IPS-20b (cell line): ENCODE results near the gene ESPL1.
A peak's percentile ranks its signal among the peaks of the same experiment; 100 is the strongest.

ENCODE experiments used
- H3K27ac ChIP-seq: one replicate; pipeline ENCODE4 v1.5.1; 2013; ENCODE audit warnings: low read length
- H3K27me3 ChIP-seq: 2 replicates; pipeline ENCODE4 v1.6.1; 2013; ENCODE audit warnings: mild to moderate bottlenecking, low read length, inconsistent platforms; ENCODE audit not compliant: insufficient read depth
- H3K36me3 ChIP-seq: 2 replicates; pipeline ENCODE4 v1.6.1; 2013; ENCODE audit warnings: low read depth, mild to moderate bottlenecking, inconsistent platforms, low read length, moderate library complexity; ENCODE audit not compliant: insufficient read depth
- H3K4me1 ChIP-seq: 2 replicates; pipeline ENCODE4 v1.6.1; 2013; ENCODE audit warnings: mild to moderate bottlenecking, control low read depth, inconsistent platforms, low read length, moderate library complexity; ENCODE audit not compliant: insufficient read depth
- H3K4me3 ChIP-seq: 2 replicates; pipeline ENCODE4 v1.5.1; 2013; ENCODE audit warnings: mild to moderate bottlenecking, low read length, inconsistent platforms
- H3K9ac ChIP-seq: 2 replicates; pipeline ENCODE4 v1.6.1; 2013; ENCODE audit warnings: low read depth, mild to moderate bottlenecking, inconsistent platforms, low read length, moderate library complexity
- H3K9me3 ChIP-seq: 2 replicates; pipeline ENCODE4 v1.6.1; 2013; ENCODE audit warnings: mild to moderate bottlenecking, low read depth, low read length, inconsistent platforms; ENCODE audit not compliant: insufficient read depth

Gene ESPL1

DNA sequence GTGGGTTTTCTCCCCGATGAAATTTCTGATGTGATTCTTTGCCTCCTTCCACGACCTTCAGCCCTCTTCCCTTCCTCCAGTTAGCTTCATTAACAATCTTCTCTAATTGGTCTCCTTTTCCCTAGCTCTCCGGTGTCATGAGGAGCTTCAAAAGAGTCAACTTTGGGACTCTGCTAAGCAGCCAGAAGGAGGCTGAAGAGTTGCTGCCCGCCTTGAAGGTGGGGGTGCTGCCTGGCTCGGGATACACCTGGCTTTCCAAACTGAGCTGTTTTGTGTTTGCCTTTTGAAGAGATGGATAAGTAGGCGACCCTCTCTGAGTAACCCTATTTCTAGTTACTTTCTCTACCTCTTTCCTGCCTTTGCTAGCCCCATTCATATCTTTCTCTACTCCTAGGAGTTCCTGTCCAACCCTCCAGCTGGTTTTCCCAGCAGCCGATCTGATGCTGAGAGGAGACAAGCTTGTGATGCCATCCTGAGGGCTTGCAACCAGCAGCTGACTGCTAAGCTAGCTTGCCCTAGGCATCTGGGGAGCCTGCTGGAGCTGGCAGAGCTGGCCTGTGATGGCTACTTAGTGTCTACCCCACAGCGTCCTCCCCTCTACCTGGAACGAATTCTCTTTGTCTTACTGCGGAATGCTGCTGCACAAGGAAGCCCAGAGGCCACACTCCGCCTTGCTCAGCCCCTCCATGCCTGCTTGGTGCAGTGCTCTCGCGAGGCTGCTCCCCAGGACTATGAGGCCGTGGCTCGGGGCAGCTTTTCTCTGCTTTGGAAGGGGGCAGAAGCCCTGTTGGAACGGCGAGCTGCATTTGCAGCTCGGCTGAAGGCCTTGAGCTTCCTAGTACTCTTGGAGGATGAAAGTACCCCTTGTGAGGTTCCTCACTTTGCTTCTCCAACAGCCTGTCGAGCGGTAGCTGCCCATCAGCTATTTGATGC, 797 bp downstream of the ESPL1 start:
- H3K36me3 ChIP-seq: peaks cover 33% of the 10 kb centered on the region
- peaks cover 10% of the 10 kb centered on the region for H3K4me1 ChIP-seq
- no peak overlapping the region for H3K27ac ChIP-seq
- H3K9ac ChIP-seq: peak overlapping the region; percentile 92
- H3K27me3 ChIP-seq: no peaks in the 10 kb centered on the region
- no peaks in the 10 kb centered on the region for H3K9me3 ChIP-seq
- H3K4me3 ChIP-seq: peak overlapping the region; percentile 86

DNA sequence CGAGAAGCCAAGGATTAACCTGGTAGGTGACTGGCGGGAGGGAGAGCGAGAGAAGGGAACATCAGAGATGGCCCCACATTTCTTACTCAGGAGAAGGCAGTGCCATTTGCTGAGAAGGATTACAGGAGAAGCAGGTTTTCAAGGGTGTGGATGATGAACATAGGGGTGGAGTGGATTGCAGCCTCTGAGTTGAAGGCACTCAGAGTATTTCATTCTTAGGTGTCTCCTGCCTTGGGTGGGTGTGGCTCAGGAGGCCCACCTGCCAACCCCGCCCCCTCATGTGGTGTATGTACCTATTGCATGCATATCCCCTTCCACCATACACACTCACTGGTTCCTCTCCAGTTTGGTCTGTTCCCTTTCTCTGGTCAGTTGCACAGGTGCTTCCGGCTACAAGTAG, 6.3 kb downstream of the ESPL1 start:
- Histone ChIP-seq H3K4me1 (no peaks in the 10 kb centered on the region), H3K27me3 (no peaks in the 10 kb centered on the region), H3K9me3 (no peaks in the 10 kb centered on the region), H3K36me3 (peaks cover 70% of the 10 kb centered on the region), H3K9ac (no peak overlapping the region), H3K4me3 (no peak overlapping the region), H3K27ac (no peak overlapping the region)

DNA sequence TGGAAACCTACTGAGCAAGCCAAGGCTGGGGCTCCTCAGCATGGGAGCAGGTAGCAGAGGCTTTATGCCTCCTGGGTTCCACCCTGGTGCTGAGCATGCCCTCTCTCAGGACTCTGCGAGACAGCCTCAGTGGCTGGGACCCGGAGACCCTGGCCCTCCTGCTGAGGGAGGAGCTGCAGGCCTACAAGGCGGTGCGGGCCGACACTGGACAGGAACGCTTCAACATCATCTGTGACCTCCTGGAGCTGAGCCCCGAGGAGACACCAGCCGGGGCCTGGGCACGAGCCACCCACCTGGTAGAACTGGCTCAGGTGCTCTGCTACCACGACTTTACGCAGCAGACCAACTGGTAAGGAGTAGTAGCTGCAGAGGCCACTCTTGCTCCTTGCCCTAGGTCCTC, 8.4 kb downstream of the ESPL1 start:
- Histone ChIP-seq H3K9ac (no peak overlapping the region), H3K27ac (no peak overlapping the region), H3K27me3 (no peaks in the 10 kb centered on the region), H3K9me3 (no peaks in the 10 kb centered on the region), H3K4me1 (no peaks in the 10 kb centered on the region), H3K36me3 (peaks cover 76% of the 10 kb centered on the region), H3K4me3 (no peak overlapping the region)

DNA sequence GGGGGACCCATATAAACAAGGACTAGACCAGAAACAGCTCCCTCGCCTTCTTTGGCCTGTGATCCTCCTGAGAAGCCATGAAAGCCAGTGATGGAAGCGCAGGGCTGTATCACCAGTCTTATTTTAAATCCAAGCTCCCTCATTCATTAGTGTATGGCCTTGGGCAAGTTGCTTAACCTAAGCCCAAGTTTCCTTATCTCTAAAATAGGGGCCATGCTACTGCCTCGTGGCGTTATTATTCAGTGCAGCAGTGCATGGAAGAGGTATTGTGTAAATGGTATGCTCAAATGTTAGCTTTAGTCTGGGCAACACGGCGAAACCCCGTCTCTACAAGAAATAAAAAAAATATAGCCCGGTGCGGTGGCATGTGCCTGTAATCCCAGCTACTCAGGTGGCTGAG, 9.9 kb downstream of the ESPL1 start:
- peaks cover 81% of the 10 kb centered on the region for H3K36me3 ChIP-seq
- no peak overlapping the region for H3K27ac ChIP-seq
- no peaks in the 10 kb centered on the region for H3K9me3 ChIP-seq
- H3K9ac ChIP-seq: no peak overlapping the region
- no peak overlapping the region for H3K4me3 ChIP-seq
- no peaks in the 10 kb centered on the region for H3K27me3 ChIP-seq
- H3K4me1 ChIP-seq: no peaks in the 10 kb centered on the region

DNA sequence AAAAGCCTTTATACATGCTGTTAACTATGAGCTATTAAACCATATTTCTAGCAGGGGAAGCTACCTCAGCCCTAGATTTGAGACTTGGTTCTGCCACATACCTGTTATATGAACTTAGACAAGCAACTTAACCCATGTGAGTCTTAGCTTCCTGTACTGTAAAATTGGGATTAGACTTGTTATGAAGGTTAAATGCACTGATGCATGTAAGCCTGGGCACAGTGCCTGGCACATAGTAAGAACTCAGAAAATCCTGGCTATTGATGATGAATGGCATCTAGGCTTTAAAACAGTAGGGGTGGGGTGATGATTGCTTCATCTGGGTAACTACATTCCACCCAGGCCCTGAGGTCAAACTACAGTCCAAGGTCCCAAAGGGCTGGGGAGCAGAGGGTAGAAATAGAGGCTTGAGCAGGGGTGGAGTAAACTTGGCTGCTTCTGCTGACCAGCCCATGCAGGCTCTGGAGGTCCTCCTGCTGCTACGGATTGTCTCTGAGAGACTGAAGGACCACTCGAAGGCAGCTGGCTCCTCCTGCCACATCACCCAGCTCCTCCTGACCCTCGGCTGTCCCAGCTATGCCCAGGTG, 11.3 kb downstream of the ESPL1 start:
- H3K9ac ChIP-seq: no peak overlapping the region
- no peak overlapping the region for H3K27ac ChIP-seq
- H3K4me1 ChIP-seq: no peaks in the 10 kb centered on the region
- H3K27me3 ChIP-seq: no peaks in the 10 kb centered on the region
- H3K9me3 ChIP-seq: no peaks in the 10 kb centered on the region
- H3K4me3 ChIP-seq: no peak overlapping the region
- peaks cover 89% of the 10 kb centered on the region for H3K36me3 ChIP-seq

DNA sequence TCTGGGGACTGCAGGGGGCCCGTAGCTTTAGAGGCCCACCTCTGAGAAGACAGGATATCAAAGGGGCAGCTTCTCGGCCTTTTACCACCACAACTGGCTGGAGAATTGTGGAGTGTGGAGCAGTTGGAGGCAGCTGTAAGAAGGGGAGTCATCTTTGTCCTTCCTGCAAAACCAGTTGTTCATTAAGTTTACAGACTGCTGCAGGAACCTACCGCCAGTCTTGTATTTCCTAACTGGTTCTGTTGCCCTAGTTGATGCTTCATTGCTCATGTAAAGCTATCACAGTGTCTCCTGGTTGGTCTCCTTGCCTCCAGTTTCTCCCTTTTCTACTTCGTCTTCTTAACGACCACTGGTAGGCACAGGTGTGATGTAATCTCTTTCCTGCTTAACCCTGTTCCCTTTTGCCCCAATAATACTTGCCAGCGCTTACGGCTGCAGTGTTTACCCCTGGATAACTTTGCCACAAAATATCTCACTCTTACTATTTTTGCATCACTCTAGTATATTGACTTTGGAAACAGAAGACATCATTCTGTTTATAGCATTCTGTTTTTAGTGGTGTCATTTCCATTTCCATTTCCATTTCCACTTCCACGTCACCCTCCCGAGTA, 11.9 kb downstream of the ESPL1 start:
- Histone ChIP-seq H3K27me3 (no peaks in the 10 kb centered on the region), H3K9me3 (no peaks in the 10 kb centered on the region), H3K4me3 (no peak overlapping the region), H3K9ac (no peak overlapping the region), H3K36me3 (peaks cover 87% of the 10 kb centered on the region), H3K4me1 (no peaks in the 10 kb centered on the region), H3K27ac (no peak overlapping the region)

DNA sequence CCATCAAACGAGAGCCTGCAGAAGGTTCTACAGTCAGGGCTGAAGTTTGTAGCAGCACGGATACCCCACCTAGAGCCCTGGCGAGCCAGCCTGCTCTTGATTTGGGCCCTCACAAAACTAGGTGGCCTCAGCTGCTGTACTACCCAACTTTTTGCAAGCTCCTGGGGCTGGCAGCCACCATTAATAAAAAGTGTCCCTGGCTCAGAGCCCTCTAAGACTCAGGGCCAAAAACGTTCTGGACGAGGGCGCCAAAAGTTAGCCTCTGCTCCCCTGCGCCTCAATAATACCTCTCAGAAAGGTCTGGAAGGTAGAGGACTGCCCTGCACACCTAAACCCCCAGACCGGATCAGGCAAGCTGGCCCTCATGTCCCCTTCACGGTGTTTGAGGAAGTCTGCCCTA, 18.3 kb downstream of the ESPL1 start:
- no peak overlapping the region for H3K4me3 ChIP-seq
- H3K36me3 ChIP-seq: peaks cover 85% of the 10 kb centered on the region
- no peak overlapping the region for H3K9ac ChIP-seq
- no peaks in the 10 kb centered on the region for H3K9me3 ChIP-seq
- no peaks in the 10 kb centered on the region for H3K4me1 ChIP-seq
- H3K27ac ChIP-seq: no peak overlapping the region
- no peaks in the 10 kb centered on the region for H3K27me3 ChIP-seq

DNA sequence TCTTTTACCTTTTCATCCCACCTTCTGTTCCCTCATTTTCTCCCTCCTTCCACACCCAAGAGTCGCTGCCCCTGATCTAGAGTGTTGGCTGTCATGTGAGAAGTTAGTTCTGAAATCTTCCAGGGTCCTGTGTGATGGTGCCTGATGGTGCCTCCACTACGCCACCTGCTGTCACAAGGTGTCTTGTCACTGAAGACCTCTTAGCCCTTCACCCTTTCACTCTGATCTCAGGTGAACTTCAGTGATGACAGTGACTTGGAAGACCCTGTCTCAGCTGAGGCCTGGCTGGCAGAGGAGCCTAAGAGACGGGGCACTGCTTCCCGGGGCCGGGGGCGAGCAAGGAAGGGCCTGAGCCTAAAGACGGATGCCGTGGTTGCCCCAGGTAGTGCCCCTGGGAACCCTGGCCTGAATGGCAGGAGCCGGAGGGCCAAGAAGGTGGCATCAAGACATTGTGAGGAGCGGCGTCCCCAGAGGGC, 19.7 kb downstream of the ESPL1 start:
- Histone ChIP-seq H3K4me1 (no peaks in the 10 kb centered on the region), H3K27ac (no peak overlapping the region), H3K36me3 (peaks cover 85% of the 10 kb centered on the region), H3K27me3 (no peaks in the 10 kb centered on the region), H3K4me3 (no peak overlapping the region), H3K9me3 (no peaks in the 10 kb centered on the region), H3K9ac (no peak overlapping the region)

DNA sequence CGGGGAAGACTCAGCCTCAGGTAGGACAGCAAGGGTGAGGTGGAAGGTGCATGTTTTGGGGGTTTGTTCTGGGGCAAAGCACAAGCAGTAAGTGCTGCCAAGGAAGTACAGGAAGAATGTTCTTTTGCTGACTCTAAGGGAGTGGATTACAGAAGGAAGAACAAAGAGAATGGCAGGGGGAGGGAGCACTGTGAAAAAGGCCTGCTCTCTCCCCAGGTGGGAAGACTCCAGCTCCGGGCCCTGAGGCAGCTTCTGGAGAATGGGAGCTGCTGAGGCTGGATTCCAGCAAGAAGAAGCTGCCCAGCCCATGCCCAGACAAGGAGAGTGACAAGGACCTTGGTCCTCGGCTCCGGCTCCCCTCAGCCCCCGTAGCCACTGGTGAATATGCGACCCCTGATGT, 20.2 kb downstream of the ESPL1 start:
- Histone ChIP-seq H3K4me1 (no peaks in the 10 kb centered on the region), H3K4me3 (no peak overlapping the region), H3K27ac (no peak overlapping the region), H3K27me3 (no peaks in the 10 kb centered on the region), H3K9ac (no peak overlapping the region), H3K36me3 (peaks cover 85% of the 10 kb centered on the region), H3K9me3 (no peaks in the 10 kb centered on the region)

DNA sequence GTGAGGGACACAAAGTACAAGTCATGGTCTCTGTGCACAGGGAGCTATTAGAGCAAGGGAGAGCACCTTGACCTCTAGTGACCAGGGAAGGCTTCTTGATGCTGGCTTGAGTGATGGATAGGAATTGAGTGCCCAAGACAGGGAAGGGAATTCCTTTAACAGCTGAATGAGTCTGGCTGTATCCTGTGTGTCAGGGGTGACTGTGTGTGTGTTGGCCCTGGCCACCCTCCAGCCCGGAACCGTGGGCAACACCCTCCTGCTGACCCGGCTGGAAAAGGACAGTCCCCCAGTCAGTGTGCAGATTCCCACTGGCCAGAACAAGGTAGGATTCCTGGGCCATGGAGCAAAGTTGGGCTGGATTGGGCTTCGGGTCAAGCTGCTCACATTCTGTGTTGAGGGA, 21.8 kb downstream of the ESPL1 start:
- Histone ChIP-seq H3K4me3 (no peak overlapping the region), H3K4me1 (no peaks in the 10 kb centered on the region; the same call in 1 of the 2 replicates), H3K27ac (no peak overlapping the region), H3K27me3 (no peaks in the 10 kb centered on the region), H3K9me3 (no peaks in the 10 kb centered on the region), H3K36me3 (peaks cover 80% of the 10 kb centered on the region), H3K9ac (no peak overlapping the region)

DNA sequence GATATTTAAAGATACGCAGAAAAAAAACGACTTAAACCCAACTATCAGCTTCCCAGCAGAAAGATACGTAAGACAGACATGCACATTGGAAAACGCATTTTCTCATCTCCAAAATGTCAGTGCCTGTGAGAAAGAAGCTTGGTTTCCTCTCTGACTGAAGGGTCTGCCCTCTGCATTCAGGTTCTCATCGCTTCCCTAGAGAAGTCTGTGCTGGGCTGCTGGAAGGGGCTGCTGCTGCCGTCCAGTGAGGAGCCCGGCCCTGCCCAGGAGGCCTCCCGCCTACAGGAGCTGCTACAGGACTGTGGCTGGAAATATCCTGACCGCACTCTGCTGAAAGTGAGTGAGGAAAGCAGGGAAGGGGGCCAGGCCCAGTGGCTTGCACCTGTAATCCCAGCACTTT, 22.6 kb downstream of the ESPL1 start:
- Histone ChIP-seq H3K9me3 (no peaks in the 10 kb centered on the region), H3K4me1 (no peaks in the 10 kb centered on the region; the same call in 1 of the 2 replicates), H3K4me3 (no peak overlapping the region), H3K9ac (no peak overlapping the region), H3K27me3 (no peaks in the 10 kb centered on the region), H3K36me3 (peaks cover 75% of the 10 kb centered on the region), H3K27ac (no peak overlapping the region)

DNA sequence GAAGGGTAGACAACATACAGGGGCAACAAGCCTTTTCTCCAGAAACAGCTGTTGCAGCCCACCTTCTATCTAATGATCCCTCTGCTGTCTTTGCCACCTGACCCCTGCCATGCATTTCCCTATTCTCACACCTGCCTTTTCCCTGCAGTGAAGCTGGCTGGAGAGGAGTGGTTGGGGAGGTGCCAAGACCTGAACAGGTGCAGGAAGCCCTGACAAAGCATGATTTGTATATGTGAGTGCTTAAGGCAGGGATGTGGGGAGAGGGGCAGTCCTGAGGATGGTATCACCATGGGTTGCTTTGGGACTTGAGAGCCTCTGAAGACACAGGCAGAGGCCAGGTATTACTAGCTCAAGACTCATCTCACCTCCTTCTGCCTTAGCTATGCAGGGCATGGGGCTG, 24.3 kb downstream of the ESPL1 start:
- H3K27me3 ChIP-seq: no peaks in the 10 kb centered on the region
- H3K4me3 ChIP-seq: no peak overlapping the region
- H3K27ac ChIP-seq: no peak overlapping the region
- H3K9me3 ChIP-seq: no peaks in the 10 kb centered on the region
- H3K9ac ChIP-seq: no peak overlapping the region
- peaks cover 72% of the 10 kb centered on the region for H3K36me3 ChIP-seq
- no peaks in the 10 kb centered on the region; the same call in 1 of the 2 replicates for H3K4me1 ChIP-seq
